Right lobe of liver (tissue), 6 donors: ENCODE measurements around the gene PREX1. TPM values are rescaled to one million over a fixed set of nuclear protein-coding genes. Genes with fewer than 3 reads are reported as not detected.

Experiments used
- ATAC-seq, 4 donors: fragments of 200-7000 bp; cut with Tn5 transposase; one replicate each; pipeline ENCODE4 v1.9.1; 2020; ENCODE audit warnings: mild to moderate bottlenecking in 4 of 4, moderate library complexity in 4 of 4
- DNase-seq, 3 donors: peaks; one replicate each; pipeline ENCODE4 v3.0.0-alpha.2; 2020
- H3K27ac ChIP-seq, 3 donors: fragments of 200-600 bp; one replicate each; pipeline ENCODE4 v1.8.0; 2022
- H3K27me3 ChIP-seq, 2 donors: fragments of 200-600 bp; one replicate each; pipeline ENCODE4 v1.8.0; 2022
- H3K36me3 ChIP-seq, 4 donors: fragments of 200-600 bp; sonication (generic) in 1 of 4; one replicate each; pipeline versions ENCODE4 v1.5.1 to v1.8.0; 2017 to 2022; ENCODE audit warnings: control low read depth in 1 of 4
- H3K4me1 ChIP-seq, 4 donors: fragments of 200-600 bp; sonication (generic) in 1 of 4; one replicate each; pipeline versions ENCODE4 v1.5.1 to v1.8.0; 2017 to 2022; ENCODE audit warnings: control low read depth in 1 of 4
- H3K4me3 ChIP-seq, 3 donors: fragments of 200-600 bp; one replicate each; pipeline ENCODE4 v1.8.0; 2022
- H3K9me3 ChIP-seq, 4 donors: fragments of 200-600 bp; sonication (generic) in 1 of 4; one replicate each; pipeline versions ENCODE4 v1.5.1 to v1.8.0; 2017 to 2022; ENCODE audit warnings: control low read depth in 1 of 4
- POLR2A ChIP-seq: fragments of 450-650 bp; IDR thresholded peaks from one replicate; pipeline ENCODE4 v1.6.1; 2017; ENCODE audit warnings: antibody characterized with exemption, mild to moderate bottlenecking
- WGBS: methylation state at CpG from one replicate; pipeline ENCODE4 v1.1.6; 2018; ENCODE audit warnings: low coverage, low lambda C conversion rate; ENCODE audit not compliant: insufficient coverage; ENCODE audit errors: missing lambda C conversion rate; 5-methylcytosine and 5-hydroxymethylcytosine counted together
- intact Hi-C, 2 donors: fragments of 100-400 bp; cut with DNase I; formaldehyde crosslinking; loops; one replicate each; pipeline versions ENCODE4 v1.11.2 to v1.14.1; 2022
- total RNA-seq, 6 experiments: library from RNA; depleted of rRNA in 2 of 6; stranded (reverse); fragments of >200 nt in 2 of 6; fragmentation: NEBNext Ultra II Directional in 3 of 6; extraction: Animal tissue kit (Norgen Biotek cat#: 25700) in 3 of 6; gene quantifications; one replicate each; pipeline versions ENCODE4 v1.1.0 to v1.2.4, GENCODE V29; 2016 to 2023
- TF ChIP-seq, protein P1 (sequence below), 4 donors: fragments of 200-600 bp in 3 of 4; fragments of 450-650 bp in 1 of 4; IDR thresholded peaks; one replicate each; pipeline versions ENCODE4 v1.5.1 to v1.8.0; 2016 to 2022; ENCODE audit warnings: antibody characterized with exemption in 4 of 4, mild to moderate bottlenecking in 2 of 4
- donor health status: DM: no; HTN: yes; CAD: no.
- donor health status: DM: no; HTN: no; CAD: no.
- donor health status: DM: no; HTN: no; CAD: no.
- donor health status: DM: no; HTN: yes; CAD: no.
- donor health status: DM: no; HTN: yes; CAD: no.

Gene PREX1
- total RNA-seq, 6 experiments from 2014 or later = 4.4 to 11.1 (median 8.7) TPM

DNA sequence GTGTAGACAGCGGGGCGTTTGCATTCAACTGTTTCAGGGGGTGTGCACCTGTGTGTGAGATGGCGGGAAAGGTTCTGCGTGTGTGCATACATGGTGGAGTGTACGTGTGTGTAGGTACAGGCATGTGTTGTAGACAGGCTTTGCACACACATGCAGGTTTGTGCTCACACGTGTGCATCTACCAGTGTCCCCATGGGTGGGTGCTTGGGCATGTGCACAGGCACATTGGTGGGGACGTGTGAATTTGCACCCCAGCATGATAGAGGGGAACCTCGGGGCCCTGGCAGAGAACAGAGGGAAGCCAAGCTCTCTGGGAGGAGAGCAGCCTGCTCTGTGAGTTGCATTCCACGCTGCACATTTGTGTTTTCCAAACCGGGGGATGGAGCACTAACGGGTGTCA, 250.2 kb downstream of the PREX1 start:
- no peaks in the 10 kb centered on the region for H3K36me3 ChIP-seq
- H3K4me3 ChIP-seq = no peak overlapping the region
- intact Hi-C loops = no loop called here
- no peaks in the 10 kb centered on the region for H3K27me3 ChIP-seq
- TF ChIP-seq, protein P1, sequence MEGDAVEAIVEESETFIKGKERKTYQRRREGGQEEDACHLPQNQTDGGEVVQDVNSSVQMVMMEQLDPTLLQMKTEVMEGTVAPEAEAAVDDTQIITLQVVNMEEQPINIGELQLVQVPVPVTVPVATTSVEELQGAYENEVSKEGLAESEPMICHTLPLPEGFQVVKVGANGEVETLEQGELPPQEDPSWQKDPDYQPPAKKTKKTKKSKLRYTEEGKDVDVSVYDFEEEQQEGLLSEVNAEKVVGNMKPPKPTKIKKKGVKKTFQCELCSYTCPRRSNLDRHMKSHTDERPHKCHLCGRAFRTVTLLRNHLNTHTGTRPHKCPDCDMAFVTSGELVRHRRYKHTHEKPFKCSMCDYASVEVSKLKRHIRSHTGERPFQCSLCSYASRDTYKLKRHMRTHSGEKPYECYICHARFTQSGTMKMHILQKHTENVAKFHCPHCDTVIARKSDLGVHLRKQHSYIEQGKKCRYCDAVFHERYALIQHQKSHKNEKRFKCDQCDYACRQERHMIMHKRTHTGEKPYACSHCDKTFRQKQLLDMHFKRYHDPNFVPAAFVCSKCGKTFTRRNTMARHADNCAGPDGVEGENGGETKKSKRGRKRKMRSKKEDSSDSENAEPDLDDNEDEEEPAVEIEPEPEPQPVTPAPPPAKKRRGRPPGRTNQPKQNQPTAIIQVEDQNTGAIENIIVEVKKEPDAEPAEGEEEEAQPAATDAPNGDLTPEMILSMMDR (IDR thresholded peaks at IDR 0.05) = no peak
- no peak for TF ChIP-seq POLR2A
- H3K27ac ChIP-seq = no peak overlapping the region
- 74% methylated on average over 9 of the region's 11 CpGs for WGBS
- no peaks in the 10 kb centered on the region for H3K4me1 ChIP-seq
- ATAC-seq = no peak
- no peak for DNase-seq
- H3K9me3 ChIP-seq = no peaks in the 10 kb centered on the region

DNA sequence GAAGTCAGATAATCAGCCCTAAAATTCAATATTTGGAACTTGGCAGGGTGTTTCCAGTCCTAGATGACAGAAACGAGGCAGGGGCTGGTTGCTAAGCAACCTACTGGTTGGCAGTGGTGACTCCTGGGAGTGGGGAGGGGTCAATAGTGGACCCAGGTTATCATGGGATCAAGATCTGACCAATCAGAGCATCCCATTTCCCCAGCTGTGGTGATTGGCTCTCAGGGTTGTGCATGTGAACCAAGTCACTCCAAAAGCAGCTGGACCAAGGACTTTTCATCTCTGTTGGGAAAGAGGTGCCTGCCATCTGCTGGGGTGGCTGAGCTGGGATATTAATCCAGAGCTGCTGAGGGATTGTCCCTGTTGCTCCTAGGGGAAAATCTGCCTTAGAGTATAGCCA, 253.4 kb downstream of the PREX1 start:
- intact Hi-C loops = no loop called here
- Histone ChIP-seq H3K36me3 (no peaks in the 10 kb centered on the region), H3K9me3 (no peaks in the 10 kb centered on the region), H3K27me3 (no peaks in the 10 kb centered on the region), H3K4me3 (no peak overlapping the region), H3K27ac (no peak overlapping the region), H3K4me1 (no peaks in the 10 kb centered on the region)
- no peak for DNase-seq
- 0% methylated on average over 1 of the region's 1 CpG for WGBS
- ATAC-seq = no peak
- TF ChIP-seq, protein P1 (IDR thresholded peaks at IDR 0.05) = no peak
- TF ChIP-seq POLR2A = no peak

Other genes with a start within 250 kb of the PREX1 start
- gene ARFGEF2, start 93.7 kb upstream of the PREX1 start, total RNA-seq = 10 to 100 TPM; 23.4 to 30.0 (median 26.9) TPM
- 10 to 100 TPM; 19.4 to 35.8 (median 21.6) TPM for gene CSE1L, start 218.3 kb upstream of the PREX1 start, total RNA-seq